Measurements from ENCODE around the gene PARD3B.

PARD3B gene

GRCh38 chr2:205366336-205367060, 821.2 kb downstream of the PARD3B start:
- no peak for DNase-seq (ENCODE audit: extremely low read depth in 1 of 2, low read depth in 1 of 2)

DNA sequence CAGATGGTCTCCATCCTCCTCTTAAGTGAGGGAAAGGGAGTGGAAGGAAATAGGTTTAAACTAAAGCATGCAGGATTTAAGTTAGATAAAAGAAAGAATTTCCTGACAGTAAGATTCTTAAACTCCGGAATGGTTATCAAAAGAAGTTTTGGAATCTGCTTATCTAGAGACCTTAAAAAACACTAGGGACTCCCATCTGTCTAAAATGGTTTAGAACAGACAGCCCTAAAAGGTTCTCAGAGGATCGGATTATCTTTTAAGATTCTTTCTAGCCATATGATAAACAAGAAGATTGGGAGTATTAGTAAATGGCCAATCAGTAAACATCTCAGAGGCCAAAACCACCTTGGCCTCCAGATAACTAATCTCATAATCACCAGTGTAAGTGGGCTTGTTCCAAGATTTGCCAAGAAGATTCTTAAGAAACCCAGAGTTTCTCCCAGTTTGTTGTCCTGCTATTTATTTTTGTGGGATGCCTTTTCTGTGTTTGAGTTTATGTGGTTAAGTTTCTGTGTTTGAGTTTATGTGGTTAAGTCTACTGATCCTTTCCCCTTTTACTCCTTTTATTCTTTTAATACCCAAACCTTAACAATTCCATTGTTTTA, 822.2 kb downstream of the PARD3B start:
- no peak for DNase-seq (ENCODE audit: extremely low read depth in 1 of 2, low read depth in 1 of 2)

GRCh38 chr2:205369813-205370212, 824.5 kb downstream of the PARD3B start:
- no peak for DNase-seq (ENCODE audit: extremely low read depth in 1 of 2, low read depth in 1 of 2)

- DNase-seq (ENCODE audit: extremely low read depth in 1 of 2, low read depth in 1 of 2): no peak
These were observed 825.5 kb downstream of the PARD3B start for GRCh38 chr2:205370726-205371125.

- DNase-seq (ENCODE audit: extremely low read depth in 1 of 2, low read depth in 1 of 2): no peak
These were observed 826.9 kb downstream of the PARD3B start for GRCh38 chr2:205372141-205372540.

DNA sequence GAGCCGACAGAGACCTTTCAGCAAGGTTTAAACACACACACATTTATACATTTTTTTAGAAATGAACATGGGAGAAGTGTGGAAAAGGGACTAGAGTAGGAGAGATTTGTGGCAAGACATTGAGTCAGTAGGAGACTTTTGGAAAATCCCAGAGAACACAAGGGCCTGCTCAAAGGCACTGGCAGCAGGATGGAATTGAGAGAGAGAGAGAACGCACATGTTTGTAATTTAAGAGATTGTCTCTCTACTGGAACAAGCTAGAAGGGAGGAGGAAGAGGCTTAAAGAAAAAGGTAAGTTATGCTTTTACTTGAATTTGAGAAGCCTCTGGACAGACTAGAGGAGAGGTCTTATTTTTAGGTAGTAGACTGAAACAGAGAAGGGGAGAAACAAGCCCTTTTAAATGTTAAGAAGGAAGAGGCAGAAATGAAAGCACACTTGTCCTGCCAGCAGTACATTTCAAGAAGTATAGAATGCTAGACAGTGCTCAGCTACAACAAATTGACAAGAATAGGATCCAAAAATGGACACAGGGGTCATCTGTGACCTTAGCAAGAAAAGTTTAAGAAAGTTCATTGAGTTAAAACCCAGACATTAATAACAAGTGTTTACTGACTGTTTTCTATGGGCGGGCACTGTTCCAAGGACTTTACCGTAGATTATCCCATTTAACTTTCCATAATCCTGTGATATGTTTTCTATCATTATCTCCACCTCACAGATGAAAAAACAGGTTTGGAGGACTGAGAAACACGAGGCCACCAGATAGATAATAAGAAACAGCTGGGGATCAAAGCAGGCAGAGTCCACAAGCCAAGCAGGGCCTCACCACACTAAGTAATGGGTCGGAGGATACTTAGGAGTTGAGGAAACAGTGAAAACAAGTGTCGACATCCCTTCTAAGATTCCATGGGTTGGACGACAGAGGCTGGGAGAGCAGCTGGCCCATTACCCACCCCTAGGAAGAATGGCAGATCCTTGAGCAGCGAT, 830.5 kb downstream of the PARD3B start:
- DNase-seq (ENCODE audit: extremely low read depth in 1 of 2, low read depth in 1 of 2): no peak

DNA sequence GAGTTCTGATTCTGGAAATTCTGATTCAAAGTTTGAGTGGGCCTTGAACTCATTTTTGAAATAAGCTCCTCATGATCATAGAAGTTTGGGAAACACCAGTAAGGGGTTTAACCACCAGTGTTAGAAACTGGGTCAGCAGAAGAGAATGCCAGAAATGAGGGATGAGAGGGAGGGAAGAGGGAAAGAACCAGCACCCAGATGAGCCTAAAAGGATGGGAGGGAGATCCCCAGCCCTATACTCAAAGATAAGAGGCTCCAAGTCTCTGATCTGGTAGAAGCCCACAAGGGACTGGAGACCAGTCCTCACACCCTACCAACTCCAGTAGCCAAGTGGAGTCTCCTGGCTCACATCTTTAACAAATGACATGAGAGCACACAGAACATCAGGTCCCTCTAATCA, 832.0 kb downstream of the PARD3B start:
- no peak for DNase-seq (ENCODE audit: extremely low read depth in 1 of 2, low read depth in 1 of 2)

- DNase-seq (ENCODE audit: extremely low read depth in 1 of 2, low read depth in 1 of 2): no peak
These were observed 838.3 kb downstream of the PARD3B start for GRCh38 chr2:205383601-205384000.

- no peak for DNase-seq (ENCODE audit: extremely low read depth in 1 of 2, low read depth in 1 of 2)
These were observed 840.8 kb downstream of the PARD3B start for GRCh38 chr2:205386109-205386508.

- DNase-seq (ENCODE audit: extremely low read depth in 1 of 2, low read depth in 1 of 2): no peak
These were observed 842.2 kb downstream of the PARD3B start for GRCh38 chr2:205387350-205388055.

- DNase-seq (ENCODE audit: extremely low read depth in 1 of 2, low read depth in 1 of 2): no peak
These were observed 845.6 kb downstream of the PARD3B start for GRCh38 chr2:205390866-205391265.

- DNase-seq (ENCODE audit: extremely low read depth in 1 of 2, low read depth in 1 of 2): no peak
These were observed 856.2 kb downstream of the PARD3B start for GRCh38 chr2:205401511-205401910.

- DNase-seq (ENCODE audit: extremely low read depth in 1 of 2, low read depth in 1 of 2): no peak
These were observed 856.7 kb downstream of the PARD3B start for GRCh38 chr2:205402011-205402410.

- DNase-seq (ENCODE audit: extremely low read depth in 1 of 2, low read depth in 1 of 2): no peak
These were observed 858.1 kb downstream of the PARD3B start for GRCh38 chr2:205403244-205403825.

- no peak for DNase-seq (ENCODE audit: extremely low read depth in 1 of 2, low read depth in 1 of 2)
These were observed 859.9 kb downstream of the PARD3B start for GRCh38 chr2:205405194-205405593.

GRCh38 chr2:205405752-205406151, 860.5 kb downstream of the PARD3B start:
- DNase-seq (ENCODE audit: extremely low read depth in 1 of 2, low read depth in 1 of 2): no peak

DNA sequence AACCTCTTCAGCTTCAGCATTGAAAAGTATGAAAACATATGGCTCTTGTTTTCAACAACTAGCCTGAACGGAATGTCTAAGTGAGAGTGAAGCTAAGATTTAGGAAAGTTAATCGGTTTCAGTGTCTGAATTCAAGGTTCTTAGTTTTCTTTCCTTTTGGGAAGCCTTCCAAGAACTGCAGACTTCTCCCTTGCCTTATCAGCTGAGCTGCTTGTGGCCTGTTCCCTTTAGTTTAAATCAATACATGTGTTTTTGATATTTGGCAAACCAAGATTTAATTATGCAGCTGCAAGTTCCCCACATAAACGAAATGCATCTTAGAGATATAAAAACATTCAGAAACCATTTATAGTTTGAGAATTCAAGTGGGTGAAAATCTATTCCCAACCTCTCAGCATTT, 862.7 kb downstream of the PARD3B start:
- DNase-seq (ENCODE audit: extremely low read depth in 1 of 2, low read depth in 1 of 2): no peak

GRCh38 chr2:205408696-205409095, 863.4 kb downstream of the PARD3B start:
- no peak for DNase-seq (ENCODE audit: extremely low read depth in 1 of 2, low read depth in 1 of 2)

GRCh38 chr2:205409411-205409810, 864.1 kb downstream of the PARD3B start:
- no peak for DNase-seq (ENCODE audit: extremely low read depth in 1 of 2, low read depth in 1 of 2)

GRCh38 chr2:205411558-205411957, 866.3 kb downstream of the PARD3B start:
- DNase-seq (ENCODE audit: extremely low read depth in 1 of 2, low read depth in 1 of 2): no peak

DNA sequence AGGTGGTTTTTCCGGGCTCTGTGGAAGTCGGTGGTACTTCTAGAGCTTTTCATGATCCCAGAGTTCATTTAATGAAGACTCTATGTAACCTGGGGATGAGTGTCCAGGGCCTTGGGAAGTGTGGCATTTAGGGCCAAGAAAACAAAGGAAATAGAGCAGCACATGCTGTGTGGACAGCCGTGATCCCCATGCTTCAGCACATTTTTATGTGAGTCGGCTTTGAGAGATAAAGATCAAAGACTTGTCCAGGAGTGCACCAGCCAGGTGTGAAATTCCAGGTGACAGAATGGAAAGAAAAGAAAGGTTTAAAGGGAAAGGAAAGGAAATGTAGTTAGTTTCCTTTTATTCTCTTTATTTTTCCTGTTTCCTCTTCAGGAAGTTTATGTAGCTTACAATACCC, 879.1 kb downstream of the PARD3B start:
- DNase-seq (ENCODE audit: extremely low read depth in 1 of 2, low read depth in 1 of 2): no peak
